Upper lobe of left lung (tissue), 4 donors: ENCODE measurements around the gene HS3ST5.

ENCODE experiments used
- EP300 ChIP-seq, 4 donors: sonication (generic); formaldehyde crosslinking; IDR thresholded peaks; one replicate each; pipeline ENCODE4 v1.5.1; 2017; ENCODE audit warnings: antibody characterized with exemption in 4 of 4, control low read depth in 2 of 4
- POLR2AphosphoS5 ChIP-seq, 2 donors: sonication (generic); formaldehyde crosslinking; IDR thresholded peaks; one replicate each; pipeline ENCODE4 v1.5.1; 2017; ENCODE audit warnings: antibody characterized with exemption in 2 of 2
- TF ChIP-seq, protein P1 (sequence below), 6 experiments: fragments of 450-650 bp in 4 of 6; fragments of 200-600 bp in 2 of 6; sonication (generic) in 2 of 6; IDR thresholded peaks; one replicate each; pipeline ENCODE4 v1.5.1; 2016 to 2019; ENCODE audit warnings: antibody characterized with exemption in 6 of 6

DNA sequence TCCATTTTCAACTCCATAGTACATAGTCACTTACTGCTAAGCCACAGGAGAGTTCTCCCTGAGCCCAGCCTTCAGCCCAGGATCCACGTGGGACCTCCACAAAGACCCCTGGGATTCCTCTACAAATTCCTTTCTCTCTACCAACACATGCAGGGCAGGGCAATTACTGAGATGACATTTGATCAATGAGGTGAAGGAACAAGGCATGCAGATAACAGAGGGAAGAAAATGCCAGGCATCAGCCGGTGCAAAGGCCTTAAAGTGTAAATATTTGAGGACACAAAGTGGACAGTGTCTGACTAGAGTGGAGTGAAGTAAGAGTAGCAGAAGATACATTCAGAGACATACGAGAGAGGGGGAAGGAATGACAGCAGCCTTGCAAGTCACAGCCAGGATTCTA, 70.2 kb downstream of the HS3ST5 start:
- TF ChIP-seq POLR2AphosphoS5 (IDR thresholded peaks at IDR 0.05): no peak
- no peak for TF ChIP-seq EP300 (IDR thresholded peaks at IDR 0.05)
- TF ChIP-seq, protein P1, sequence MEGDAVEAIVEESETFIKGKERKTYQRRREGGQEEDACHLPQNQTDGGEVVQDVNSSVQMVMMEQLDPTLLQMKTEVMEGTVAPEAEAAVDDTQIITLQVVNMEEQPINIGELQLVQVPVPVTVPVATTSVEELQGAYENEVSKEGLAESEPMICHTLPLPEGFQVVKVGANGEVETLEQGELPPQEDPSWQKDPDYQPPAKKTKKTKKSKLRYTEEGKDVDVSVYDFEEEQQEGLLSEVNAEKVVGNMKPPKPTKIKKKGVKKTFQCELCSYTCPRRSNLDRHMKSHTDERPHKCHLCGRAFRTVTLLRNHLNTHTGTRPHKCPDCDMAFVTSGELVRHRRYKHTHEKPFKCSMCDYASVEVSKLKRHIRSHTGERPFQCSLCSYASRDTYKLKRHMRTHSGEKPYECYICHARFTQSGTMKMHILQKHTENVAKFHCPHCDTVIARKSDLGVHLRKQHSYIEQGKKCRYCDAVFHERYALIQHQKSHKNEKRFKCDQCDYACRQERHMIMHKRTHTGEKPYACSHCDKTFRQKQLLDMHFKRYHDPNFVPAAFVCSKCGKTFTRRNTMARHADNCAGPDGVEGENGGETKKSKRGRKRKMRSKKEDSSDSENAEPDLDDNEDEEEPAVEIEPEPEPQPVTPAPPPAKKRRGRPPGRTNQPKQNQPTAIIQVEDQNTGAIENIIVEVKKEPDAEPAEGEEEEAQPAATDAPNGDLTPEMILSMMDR (IDR thresholded peaks at IDR 0.05): no peak
